WTC11 (cell line): ENCODE data around the gene CERS2. TPM values are rescaled to one million over a fixed set of nuclear protein-coding genes. Genes with fewer than 3 reads are reported as not detected.

Experiments used
- ATAC-seq: fragments of 200-7000 bp; cut with Tn5 transposase; 2 replicates; pipeline ENCODE4 v1.10.0; 2021; ENCODE audit warnings: mild to moderate bottlenecking, moderate library complexity
- CTCF ChIA-PET: fragments of 300-600 bp; sonication (Branson Sonifier 250); formaldehyde crosslinking; loops from one replicate; lab custom pipeline; 2021; ENCODE audit warnings: antibody characterized with exemption; lab: Charles Lee
- POLR2A ChIA-PET: fragments of 350-600 bp; sonication (Branson Sonifier 250); formaldehyde crosslinking; loops from one replicate; lab custom pipeline; 2021; ENCODE audit warnings: antibody characterized with exemption; lab: Charles Lee
- DNase-seq: peaks from one replicate; pipeline ENCODE4 v3.0.0; 2021; ENCODE audit warnings: low spot score
- H3K27ac Mint-ChIP-seq: 2 replicates; pipeline ENCODE4 v1.8.0; 2021; ENCODE audit warnings: mixed read lengths
- H3K27me3 Mint-ChIP-seq: 2 replicates; pipeline ENCODE4 v1.8.0; 2021; ENCODE audit warnings: low read depth, mild to moderate bottlenecking, moderate library complexity, mixed read lengths
- H3K36me3 Mint-ChIP-seq: 2 replicates; pipeline ENCODE4 v1.8.0; 2021; ENCODE audit warnings: mixed read lengths
- H3K4me1 Mint-ChIP-seq: 2 replicates; pipeline ENCODE4 v1.8.0; 2022; ENCODE audit warnings: mixed read lengths
- H3K4me3 Mint-ChIP-seq: 2 replicates; pipeline ENCODE4 v1.8.0; 2021; ENCODE audit warnings: mild to moderate bottlenecking, moderate library complexity, mixed read lengths
- H3K9me3 Mint-ChIP-seq: 2 replicates; pipeline ENCODE4 v1.8.0; 2021; ENCODE audit warnings: mixed read lengths
- CBFB ChIP-seq: sonication (generic); formaldehyde crosslinking; IDR thresholded peaks from 2 replicates; pipeline ENCODE4 v1.8.1; 2022; ENCODE audit warnings: mild to moderate bottlenecking, low read depth, missing genetic modification reagents
- CREB1 ChIP-seq: sonication (generic); formaldehyde crosslinking; IDR thresholded peaks from 2 replicates; pipeline ENCODE4 v1.8.0; 2023; ENCODE audit warnings: mild to moderate bottlenecking, missing genetic modification reagents
- ESRRA ChIP-seq: sonication (generic); formaldehyde crosslinking; IDR thresholded peaks from 2 replicates; pipeline ENCODE4 v1.8.1; 2022; ENCODE audit warnings: mild to moderate bottlenecking, missing genetic modification reagents, borderline replicate concordance
- FOXK1 ChIP-seq: sonication (generic); formaldehyde crosslinking; IDR thresholded peaks from 2 replicates; pipeline ENCODE4 v1.8.0; 2022; ENCODE audit warnings: mild to moderate bottlenecking, moderate library complexity, missing genetic modification reagents
- FOXP1 ChIP-seq: sonication (generic); formaldehyde crosslinking; IDR thresholded peaks from 2 replicates; pipeline ENCODE4 v1.8.0; 2022; ENCODE audit warnings: missing genetic modification reagents, mild to moderate bottlenecking, moderate library complexity, borderline replicate concordance
- GABPB1 ChIP-seq: sonication (generic); formaldehyde crosslinking; IDR thresholded peaks from 2 replicates; pipeline ENCODE4 v1.8.1; 2023; ENCODE audit warnings: mild to moderate bottlenecking, missing genetic modification reagents
- GTF2I ChIP-seq: fragments of 250-450 bp; sonication (Bioruptor Pico); conservative IDR thresholded peaks from 2 replicates; pipeline ENCODE4 v1.4.0; 2021; ENCODE audit warnings: mild to moderate bottlenecking
- HMGA2 ChIP-seq: fragments of 250-450 bp; sonication (Bioruptor Pico); IDR thresholded peaks from 2 replicates; pipeline ENCODE4 v1.4.0; 2021; ENCODE audit warnings: mild to moderate bottlenecking, moderate library complexity
- MAX ChIP-seq: sonication (generic); formaldehyde crosslinking; IDR thresholded peaks from 2 replicates; pipeline ENCODE4 v1.8.0; 2022; ENCODE audit warnings: mild to moderate bottlenecking, missing genetic modification reagents
- TEAD4 ChIP-seq: sonication (generic); formaldehyde crosslinking; IDR thresholded peaks from 2 replicates; pipeline ENCODE4 v1.8.0; 2022; ENCODE audit warnings: mild to moderate bottlenecking, missing genetic modification reagents
- ZNF121 ChIP-seq: sonication (generic); formaldehyde crosslinking; IDR thresholded peaks from 2 replicates; pipeline ENCODE4 v1.8.0; 2023; ENCODE audit warnings: missing genetic modification reagents
- ZNF423 ChIP-seq: fragments of 250-450 bp; sonication (Bioruptor Pico); IDR thresholded peaks from 2 replicates; pipeline ENCODE4 v2.1.2; 2022; ENCODE audit warnings: mild to moderate bottlenecking, moderate library complexity
- ZSCAN18 ChIP-seq: fragments of 250-450 bp; sonication (Bioruptor Pico); IDR thresholded peaks from 2 replicates; pipeline ENCODE4 v2.1.2; 2022; ENCODE audit warnings: mild to moderate bottlenecking, moderate library complexity
- total RNA-seq: library from RNA; stranded (reverse); gene quantifications from 3 replicates; pipeline ENCODE4 v1.2.3, GENCODE V29; 2021
- TF ChIP-seq, protein P1 (sequence below): sonication (generic); formaldehyde crosslinking; IDR thresholded peaks from 2 replicates; pipeline ENCODE4 v1.8.1; 2022; ENCODE audit warnings: mild to moderate bottlenecking, moderate library complexity, missing genetic modification reagents
- TF ChIP-seq, protein P2 (sequence below): fragments of 250-450 bp; sonication (Bioruptor Pico); conservative IDR thresholded peaks from 2 replicates; pipeline ENCODE4 v1.9.0; 2021; ENCODE audit warnings: mild to moderate bottlenecking
- TF ChIP-seq, protein P3 (sequence below): sonication (generic); formaldehyde crosslinking; IDR thresholded peaks from 2 replicates; pipeline ENCODE4 v1.8.1; 2022; ENCODE audit warnings: mild to moderate bottlenecking, missing genetic modification reagents, moderate library complexity, borderline replicate concordance
- TF ChIP-seq, protein P4 (sequence below): sonication (generic); formaldehyde crosslinking; IDR thresholded peaks from 2 replicates; pipeline ENCODE4 v1.8.0; 2022; ENCODE audit warnings: missing genetic modification reagents
- TF ChIP-seq, protein P5 (sequence below): fragments of 250-450 bp; sonication (Bioruptor Pico); IDR thresholded peaks from 2 replicates; pipeline ENCODE4 v1.9.0; 2021; ENCODE audit warnings: mild to moderate bottlenecking
- TF ChIP-seq, protein P6 (sequence below): sonication (generic); formaldehyde crosslinking; IDR thresholded peaks from 2 replicates; pipeline ENCODE4 v1.8.0; 2022; ENCODE audit warnings: mild to moderate bottlenecking, missing genetic modification reagents
- TF ChIP-seq, protein P7 (sequence below): sonication (generic); formaldehyde crosslinking; IDR thresholded peaks from 2 replicates; pipeline ENCODE4 v1.8.0; 2022; ENCODE audit warnings: mild to moderate bottlenecking, missing genetic modification reagents

Gene CERS2
- total RNA-seq, 1 experiment from 2014 or later = 182 TPM

DNA sequence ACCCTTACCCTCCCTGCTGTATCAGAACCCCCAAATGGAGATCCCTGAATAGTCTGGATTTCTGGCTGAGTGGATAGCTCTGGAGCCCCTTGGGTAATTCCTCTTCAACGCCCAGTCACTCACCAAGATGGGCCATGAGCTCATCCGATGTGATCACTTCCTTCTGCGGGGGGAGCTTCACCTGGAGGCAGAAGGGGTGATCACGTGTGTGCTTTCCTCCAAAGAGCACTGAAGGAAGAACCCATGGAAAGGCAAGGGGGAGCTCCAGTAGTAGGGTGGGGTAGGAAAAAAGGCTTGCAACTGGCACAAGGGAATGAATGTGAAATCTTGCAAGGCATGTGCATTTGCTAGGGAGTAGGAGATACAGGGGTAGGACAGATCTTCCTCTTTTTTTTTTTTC, 27.0 kb upstream of the CERS2 start:
- Mint-ChIP-seq H3K9me3 (no peaks in the 10 kb centered on the region), H3K36me3 (no peaks in the 10 kb centered on the region), H3K4me3 (no peak overlapping the region), H3K27ac (no peak overlapping the region), H3K27me3 (no peaks in the 10 kb centered on the region), H3K4me1 (peaks cover 16% of the 10 kb centered on the region)
- ATAC-seq (no peak), DNase-seq (no peak)
- no peak for TF ChIP-seq ZNF423 (CRISPR knock-in tag)
- no peak for TF ChIP-seq HMGA2 (CRISPR knock-in tag)
- no peak for TF ChIP-seq CREB1 (CRISPR knock-in tag)
- TF ChIP-seq CBFB (CRISPR knock-in tag) = no peak
- TF ChIP-seq, protein P1, sequence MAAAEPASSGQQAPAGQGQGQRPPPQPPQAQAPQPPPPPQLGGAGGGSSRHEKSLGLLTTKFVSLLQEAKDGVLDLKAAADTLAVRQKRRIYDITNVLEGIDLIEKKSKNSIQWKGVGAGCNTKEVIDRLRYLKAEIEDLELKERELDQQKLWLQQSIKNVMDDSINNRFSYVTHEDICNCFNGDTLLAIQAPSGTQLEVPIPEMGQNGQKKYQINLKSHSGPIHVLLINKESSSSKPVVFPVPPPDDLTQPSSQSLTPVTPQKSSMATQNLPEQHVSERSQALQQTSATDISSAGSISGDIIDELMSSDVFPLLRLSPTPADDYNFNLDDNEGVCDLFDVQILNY = no peak
- TF ChIP-seq ESRRA (CRISPR knock-in tag) = no peak
- TF ChIP-seq FOXK1 (CRISPR knock-in tag) = no peak
- TF ChIP-seq, protein P2, sequence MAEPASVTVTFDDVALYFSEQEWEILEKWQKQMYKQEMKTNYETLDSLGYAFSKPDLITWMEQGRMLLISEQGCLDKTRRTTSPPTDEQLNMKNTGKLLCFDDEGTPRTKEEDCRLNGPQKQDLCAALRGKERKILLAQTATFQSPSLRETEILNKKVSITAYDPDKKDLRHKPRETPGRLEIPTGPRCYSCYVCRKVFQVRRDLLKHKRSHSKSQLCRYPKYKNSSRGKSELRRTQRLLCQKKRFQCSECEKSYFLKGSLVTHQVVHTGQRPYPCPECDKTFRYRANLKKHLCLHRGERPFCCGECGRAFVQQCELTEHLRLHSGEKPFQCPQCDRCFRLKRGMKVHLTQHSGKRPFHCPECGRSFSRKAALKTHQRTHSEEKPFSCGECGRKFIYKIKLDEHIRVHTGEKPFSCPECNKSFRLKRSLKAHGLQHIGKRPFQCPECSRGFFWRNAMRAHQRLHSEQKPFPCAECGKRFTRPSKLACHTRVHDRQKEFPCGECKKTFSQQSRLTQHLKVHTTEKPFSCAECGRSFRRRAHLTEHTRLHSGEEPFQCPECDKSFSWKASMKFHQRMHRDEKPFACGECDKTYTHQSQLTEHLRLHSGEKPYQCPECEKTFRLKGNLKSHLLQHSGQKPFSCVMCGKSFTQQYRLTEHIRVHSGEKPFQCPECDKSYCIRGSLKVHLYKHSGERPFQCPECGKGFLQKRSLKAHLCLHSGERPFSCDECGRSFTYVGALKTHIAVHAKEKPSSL = no peak
- TF ChIP-seq ZNF121 (CRISPR knock-in tag) = no peak
- no peak for TF ChIP-seq GTF2I (CRISPR knock-in tag)
- TF ChIP-seq, protein P3, sequence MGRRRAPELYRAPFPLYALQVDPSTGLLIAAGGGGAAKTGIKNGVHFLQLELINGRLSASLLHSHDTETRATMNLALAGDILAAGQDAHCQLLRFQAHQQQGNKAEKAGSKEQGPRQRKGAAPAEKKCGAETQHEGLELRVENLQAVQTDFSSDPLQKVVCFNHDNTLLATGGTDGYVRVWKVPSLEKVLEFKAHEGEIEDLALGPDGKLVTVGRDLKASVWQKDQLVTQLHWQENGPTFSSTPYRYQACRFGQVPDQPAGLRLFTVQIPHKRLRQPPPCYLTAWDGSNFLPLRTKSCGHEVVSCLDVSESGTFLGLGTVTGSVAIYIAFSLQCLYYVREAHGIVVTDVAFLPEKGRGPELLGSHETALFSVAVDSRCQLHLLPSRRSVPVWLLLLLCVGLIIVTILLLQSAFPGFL (CRISPR knock-in tag) = no peak
- TF ChIP-seq, protein P4, sequence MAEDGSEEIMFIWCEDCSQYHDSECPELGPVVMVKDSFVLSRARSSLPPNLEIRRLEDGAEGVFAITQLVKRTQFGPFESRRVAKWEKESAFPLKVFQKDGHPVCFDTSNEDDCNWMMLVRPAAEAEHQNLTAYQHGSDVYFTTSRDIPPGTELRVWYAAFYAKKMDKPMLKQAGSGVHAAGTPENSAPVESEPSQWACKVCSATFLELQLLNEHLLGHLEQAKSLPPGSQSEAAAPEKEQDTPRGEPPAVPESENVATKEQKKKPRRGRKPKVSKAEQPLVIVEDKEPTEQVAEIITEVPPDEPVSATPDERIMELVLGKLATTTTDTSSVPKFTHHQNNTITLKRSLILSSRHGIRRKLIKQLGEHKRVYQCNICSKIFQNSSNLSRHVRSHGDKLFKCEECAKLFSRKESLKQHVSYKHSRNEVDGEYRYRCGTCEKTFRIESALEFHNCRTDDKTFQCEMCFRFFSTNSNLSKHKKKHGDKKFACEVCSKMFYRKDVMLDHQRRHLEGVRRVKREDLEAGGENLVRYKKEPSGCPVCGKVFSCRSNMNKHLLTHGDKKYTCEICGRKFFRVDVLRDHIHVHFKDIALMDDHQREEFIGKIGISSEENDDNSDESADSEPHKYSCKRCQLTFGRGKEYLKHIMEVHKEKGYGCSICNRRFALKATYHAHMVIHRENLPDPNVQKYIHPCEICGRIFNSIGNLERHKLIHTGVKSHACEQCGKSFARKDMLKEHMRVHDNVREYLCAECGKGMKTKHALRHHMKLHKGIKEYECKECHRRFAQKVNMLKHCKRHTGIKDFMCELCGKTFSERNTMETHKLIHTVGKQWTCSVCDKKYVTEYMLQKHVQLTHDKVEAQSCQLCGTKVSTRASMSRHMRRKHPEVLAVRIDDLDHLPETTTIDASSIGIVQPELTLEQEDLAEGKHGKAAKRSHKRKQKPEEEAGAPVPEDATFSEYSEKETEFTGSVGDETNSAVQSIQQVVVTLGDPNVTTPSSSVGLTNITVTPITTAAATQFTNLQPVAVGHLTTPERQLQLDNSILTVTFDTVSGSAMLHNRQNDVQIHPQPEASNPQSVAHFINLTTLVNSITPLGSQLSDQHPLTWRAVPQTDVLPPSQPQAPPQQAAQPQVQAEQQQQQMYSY (CRISPR knock-in tag) = no peak
- ChIA-PET POLR2A (no interaction called here), CTCF (interaction anchor here (0.5 to 3.3 kb wide), 9 partner anchors 21 to 442 kb away, joined by 3 to 21 read pairs (median 3); partner anchors contain the start of genes ANXA9 and CDC42SE1)

- Mint-ChIP-seq H3K4me3 (no peak overlapping the region), H3K27me3 (no peaks in the 10 kb centered on the region), H3K27ac (0 out of 2 replicates have a peak overlapping the region, but pooled peaks have one; percentile 38), H3K4me1 (peaks cover 9% of the 10 kb centered on the region), H3K36me3 (no peaks in the 10 kb centered on the region), H3K9me3 (no peaks in the 10 kb centered on the region)
- ATAC-seq (no peak), DNase-seq (no peak)
- ChIA-PET CTCF (interaction anchor here (1.6 to 3.3 kb wide), 2 partner anchors 19 to 99 kb away, joined by 3 to 21 read pairs; partner anchors contain the start of gene ANXA9), POLR2A (no interaction called here)
- TF ChIP-seq GABPB1 (CRISPR knock-in tag) (peak; percentile 37; the same call in 1 of the 2 replicates), FOXP1 (CRISPR knock-in tag) (no peak)
These were observed 25.8 kb upstream of the CERS2 start for GRCh38 chr1:151000408-151000807.

DNA sequence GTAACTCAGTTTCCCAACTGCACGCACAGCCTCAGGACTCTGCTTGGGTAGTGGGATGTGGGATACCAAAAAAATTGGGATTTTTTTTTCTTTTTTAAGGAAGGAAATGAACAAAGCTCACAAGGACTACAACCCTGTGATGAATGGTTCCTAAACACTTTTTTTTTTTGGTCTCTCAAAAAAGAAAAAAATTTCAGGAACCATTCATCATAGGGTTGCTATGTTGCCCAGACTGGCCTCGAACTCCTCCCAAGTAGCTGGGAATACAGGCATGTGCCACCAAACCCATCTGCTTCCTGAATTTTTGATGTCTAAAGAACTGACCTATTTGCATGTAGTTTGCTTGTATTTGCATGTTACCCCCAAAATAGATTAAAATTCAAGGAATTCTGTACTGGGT, 25.3 kb upstream of the CERS2 start:
- H3K27me3 Mint-ChIP-seq = no peaks in the 10 kb centered on the region
- peaks cover 8% of the 10 kb centered on the region; the same call in 1 of the 2 replicates for H3K4me1 Mint-ChIP-seq
- H3K9me3 Mint-ChIP-seq = no peaks in the 10 kb centered on the region
- no peaks in the 10 kb centered on the region for H3K36me3 Mint-ChIP-seq
- no peak overlapping the region for H3K27ac Mint-ChIP-seq
- ChIA-PET POLR2A (no interaction called here), CTCF (interaction anchor here (1.0 to 3.3 kb wide), 2 partner anchors 19 to 48 kb away, joined by 5 to 21 read pairs; partner anchors contain the start of genes ANXA9 and C1orf56)
- ATAC-seq (no peak), DNase-seq (no peak)
- no peak overlapping the region for H3K4me3 Mint-ChIP-seq
- TF ChIP-seq ZNF423 (CRISPR knock-in tag) (no peak), MAX (CRISPR knock-in tag) (no peak), FOXK1 (CRISPR knock-in tag) (no peak), TEAD4 (CRISPR knock-in tag) (no peak), ZSCAN18 (CRISPR knock-in tag) (no peak), CBFB (CRISPR knock-in tag) (no peak)
- TF ChIP-seq, protein P5, sequence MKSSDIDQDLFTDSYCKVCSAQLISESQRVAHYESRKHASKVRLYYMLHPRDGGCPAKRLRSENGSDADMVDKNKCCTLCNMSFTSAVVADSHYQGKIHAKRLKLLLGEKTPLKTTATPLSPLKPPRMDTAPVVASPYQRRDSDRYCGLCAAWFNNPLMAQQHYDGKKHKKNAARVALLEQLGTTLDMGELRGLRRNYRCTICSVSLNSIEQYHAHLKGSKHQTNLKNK (CRISPR knock-in tag) = no peak
- TF ChIP-seq, protein P6, sequence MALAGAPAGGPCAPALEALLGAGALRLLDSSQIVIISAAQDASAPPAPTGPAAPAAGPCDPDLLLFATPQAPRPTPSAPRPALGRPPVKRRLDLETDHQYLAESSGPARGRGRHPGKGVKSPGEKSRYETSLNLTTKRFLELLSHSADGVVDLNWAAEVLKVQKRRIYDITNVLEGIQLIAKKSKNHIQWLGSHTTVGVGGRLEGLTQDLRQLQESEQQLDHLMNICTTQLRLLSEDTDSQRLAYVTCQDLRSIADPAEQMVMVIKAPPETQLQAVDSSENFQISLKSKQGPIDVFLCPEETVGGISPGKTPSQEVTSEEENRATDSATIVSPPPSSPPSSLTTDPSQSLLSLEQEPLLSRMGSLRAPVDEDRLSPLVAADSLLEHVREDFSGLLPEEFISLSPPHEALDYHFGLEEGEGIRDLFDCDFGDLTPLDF (CRISPR knock-in tag) = no peak
- TF ChIP-seq, protein P7, sequence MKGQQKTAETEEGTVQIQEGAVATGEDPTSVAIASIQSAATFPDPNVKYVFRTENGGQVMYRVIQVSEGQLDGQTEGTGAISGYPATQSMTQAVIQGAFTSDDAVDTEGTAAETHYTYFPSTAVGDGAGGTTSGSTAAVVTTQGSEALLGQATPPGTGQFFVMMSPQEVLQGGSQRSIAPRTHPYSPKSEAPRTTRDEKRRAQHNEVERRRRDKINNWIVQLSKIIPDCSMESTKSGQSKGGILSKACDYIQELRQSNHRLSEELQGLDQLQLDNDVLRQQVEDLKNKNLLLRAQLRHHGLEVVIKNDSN (CRISPR knock-in tag) = no peak
